AG08395 (cell line): ENCODE results near the gene ZNF750.

Source experiments
- DNase-seq: peaks from one replicate; pipeline ENCODE4 v3.0.0; 2012; ENCODE audit warnings: mixed read lengths, low spot score

The ZNF750 gene

DNA sequence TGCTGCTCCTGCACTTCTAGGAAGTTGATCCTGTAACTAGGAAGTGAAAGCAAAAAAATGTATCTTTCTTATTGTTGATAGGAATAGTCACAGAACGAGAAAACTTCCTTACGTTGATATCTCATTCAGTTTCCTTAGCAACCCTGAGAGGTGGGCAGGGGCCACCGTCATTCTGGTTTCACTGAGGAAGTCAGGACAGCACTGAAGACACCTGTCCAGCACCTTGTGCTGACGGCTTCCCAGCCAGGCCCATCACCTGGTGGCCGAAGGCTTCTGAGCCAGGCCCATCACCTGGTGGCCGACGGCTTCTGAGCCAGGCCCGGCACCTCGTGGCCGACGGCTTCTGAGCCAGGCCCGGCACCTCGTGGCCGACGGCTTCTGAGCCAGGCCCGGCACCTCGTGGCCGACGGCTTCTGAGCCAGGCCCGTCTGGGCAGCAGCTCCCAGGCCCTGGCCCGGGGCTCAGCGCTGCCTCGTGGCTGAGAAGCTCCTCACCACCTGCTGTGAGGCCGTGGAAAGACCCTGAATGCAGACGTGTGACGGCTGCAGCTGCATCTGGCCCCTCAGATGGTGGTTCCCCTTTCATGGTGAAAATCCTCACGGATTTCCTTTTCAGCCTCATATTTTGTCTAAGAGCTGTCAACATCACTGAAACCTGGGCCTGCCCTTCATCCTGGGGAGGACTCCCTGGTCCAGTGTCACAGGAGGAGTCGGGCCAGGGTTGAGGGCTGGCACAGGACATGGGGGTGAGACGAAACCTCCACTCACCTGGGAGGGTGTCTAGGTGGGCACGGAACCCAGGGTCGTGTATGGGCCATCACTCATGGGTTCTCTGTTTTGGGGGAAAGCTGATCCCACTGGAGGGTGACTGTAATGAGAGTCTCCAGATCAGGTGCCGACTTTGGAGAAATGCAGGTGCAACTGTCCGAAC, 33.0 kb upstream of the ZNF750 start:
- no peak for DNase-seq

DNA sequence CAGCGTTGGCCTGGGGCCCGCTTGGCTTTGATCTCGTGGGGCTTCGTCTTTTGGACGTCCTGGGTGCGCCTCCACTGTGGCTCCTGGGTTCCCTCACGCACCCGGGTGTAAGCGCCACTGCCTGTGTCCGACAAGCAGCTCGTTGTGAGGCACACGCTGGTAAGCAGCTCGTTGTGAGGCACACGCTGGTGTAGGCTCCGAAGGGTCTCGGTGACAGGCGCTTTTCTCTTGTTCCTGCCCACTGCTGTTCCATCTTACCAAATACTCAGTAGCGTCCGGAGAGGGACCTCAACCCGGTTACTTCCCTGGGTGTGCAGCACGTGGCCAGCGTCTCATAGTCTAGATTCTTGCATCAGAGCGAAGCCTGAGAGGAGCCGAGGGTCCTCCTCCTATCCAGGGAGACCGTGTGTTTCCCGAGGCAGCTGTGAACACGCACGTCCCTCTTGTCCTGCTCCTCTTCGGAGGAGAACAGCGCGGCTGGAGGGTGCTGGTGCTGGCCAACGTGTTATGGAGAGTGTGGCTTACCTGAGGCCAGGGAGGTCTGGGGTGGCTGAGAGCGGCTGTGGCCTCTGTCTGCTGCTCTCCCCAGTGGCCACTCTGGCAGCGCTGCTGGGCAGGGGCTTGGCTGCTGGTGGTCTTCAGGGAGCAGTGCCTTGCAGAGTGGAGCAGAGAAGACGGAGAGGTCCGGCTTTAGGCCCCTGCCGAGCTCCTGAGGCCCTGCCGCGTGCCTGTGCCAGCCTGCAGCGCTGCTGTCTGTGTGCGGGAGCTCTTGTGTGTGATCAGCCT, 32.1 kb upstream of the ZNF750 start:
- no peak for DNase-seq

DNA sequence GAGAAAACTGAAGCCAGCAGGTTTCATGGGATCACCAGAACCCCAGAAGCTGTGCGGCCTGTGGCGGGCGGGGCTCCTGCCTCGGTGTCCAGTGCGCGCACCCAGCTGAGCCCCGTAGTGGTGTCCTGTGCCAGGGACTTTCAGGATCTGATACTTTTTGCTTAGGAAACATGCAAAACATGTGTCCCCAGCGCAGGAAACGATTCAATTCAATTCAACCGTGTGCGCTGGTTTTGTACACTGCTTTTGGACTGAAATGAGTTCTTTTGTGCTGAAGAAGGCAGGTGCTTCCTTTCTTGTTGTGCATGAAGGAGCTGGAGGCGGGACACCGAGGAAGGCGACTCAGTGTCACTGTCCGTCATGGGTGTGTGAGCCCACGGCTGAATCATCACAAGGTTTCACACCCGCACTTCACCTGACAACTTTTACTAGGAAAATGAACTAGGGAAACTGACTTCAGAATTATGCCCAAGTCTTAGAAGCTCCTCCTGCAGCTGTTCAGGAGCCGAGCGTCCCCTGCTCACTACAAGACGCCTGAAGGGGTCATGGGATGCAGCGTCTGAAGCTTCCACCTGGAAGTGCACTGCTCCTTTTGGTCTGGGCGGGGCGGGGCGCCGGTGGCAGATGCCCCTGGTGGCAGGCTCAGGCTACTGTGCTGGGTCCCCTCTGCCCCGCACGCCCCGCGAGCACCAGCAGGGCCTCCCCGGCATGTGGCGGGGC, 31.4 kb upstream of the ZNF750 start:
- DNase-seq, result no peak

DNA sequence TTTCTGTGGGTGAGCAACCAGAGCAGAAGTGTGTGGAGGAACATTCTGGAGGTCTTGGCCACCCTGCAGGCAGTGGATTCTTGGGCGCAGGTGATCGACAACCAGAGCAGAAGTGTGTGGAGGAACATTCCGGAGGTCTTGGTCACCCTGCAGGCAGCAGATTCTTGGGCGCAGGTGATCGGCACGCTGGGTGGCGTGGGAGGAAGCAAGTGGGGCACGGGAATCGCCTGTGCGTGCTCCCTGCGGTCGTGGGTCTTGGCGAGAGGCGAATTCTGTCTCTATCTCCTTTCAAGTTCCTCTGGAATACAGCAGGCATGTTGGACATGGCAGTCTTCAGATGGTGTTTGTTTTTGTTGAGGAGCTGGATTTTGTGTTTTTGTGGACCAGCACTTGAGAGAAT, 30.7 kb upstream of the ZNF750 start:
- no peak for DNase-seq

GRCh38 chr17:82870091-82870491, 30.3 kb upstream of the ZNF750 start:
- DNase-seq, result no peak

- DNase-seq, result no peak
These were observed 29.7 kb upstream of the ZNF750 start for GRCh38 chr17:82869536-82869935.

DNA sequence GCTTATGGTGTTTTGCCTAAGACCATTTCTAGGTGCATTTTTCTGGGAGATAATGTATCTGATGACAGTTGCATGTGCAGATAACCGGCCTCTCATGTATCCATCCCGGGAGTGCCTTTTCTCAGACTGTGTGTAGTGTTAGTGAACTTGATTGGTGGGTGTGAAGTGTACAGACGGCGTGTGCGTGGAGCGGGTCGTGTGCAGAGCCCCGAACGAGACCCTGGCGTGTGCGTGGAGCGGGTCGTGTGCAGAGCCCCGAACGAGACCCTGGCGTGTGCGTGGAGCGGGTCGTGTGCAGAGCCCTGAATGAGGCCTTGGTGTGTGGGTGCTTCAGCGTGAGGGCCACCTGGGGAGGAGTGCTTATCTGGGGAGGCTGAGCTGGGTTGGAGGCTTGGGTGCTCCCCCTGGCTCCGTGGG, 28.9 kb upstream of the ZNF750 start:
- no peak for DNase-seq

DNA sequence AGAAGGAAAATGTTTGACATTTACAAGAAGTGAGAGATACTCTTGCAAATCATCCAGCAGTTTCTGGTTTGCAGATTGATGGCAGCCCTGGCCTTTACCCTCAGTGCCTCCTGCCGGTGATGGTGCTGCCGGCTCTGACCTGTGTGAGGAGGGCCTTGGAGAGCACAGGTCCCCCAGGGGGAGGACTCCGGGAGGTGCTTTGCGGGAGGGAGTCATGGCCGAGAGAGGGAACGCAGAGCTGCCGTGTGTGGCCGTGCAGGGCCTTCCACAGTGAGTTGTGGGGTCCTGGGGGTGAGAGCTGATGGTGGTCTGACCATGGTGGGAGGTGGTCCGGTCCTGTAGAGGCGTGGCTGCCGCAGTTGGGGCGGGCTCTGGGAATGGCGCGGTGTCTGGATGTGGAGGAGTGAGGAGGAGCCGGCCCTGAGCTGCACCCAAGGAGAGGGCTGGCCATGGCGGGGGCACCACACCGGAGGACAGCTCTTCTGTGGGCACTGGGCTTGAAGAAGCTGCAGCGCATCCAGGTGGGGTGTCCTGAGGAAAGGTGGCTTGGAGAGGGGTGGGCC, 28.0 kb upstream of the ZNF750 start:
- no peak for DNase-seq

GRCh38 chr17:82866590-82867191, 26.9 kb upstream of the ZNF750 start:
- DNase-seq, result peak; percentile 90

- DNase-seq, result no peak
These were observed 26.1 kb upstream of the ZNF750 start for GRCh38 chr17:82865774-82866395.

DNA sequence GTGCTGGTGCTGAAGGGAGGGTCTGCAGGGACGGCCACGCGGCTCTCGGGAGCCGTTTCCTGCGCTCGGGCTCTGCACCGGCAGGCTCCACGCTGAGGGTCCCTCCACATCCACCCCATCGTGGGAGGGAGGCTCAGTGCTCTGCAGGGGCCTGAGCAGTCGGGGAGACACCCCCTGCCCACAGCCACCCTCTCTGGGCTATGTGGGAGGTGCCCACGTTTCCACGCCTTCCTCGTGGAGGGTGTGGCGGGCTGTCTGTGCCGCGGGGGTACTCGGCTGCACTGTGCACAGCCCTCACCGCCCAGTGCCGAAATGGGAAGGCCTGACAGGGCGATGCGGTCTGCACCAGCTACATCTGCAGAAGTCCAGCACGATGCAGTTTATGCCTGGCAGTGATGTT, 25.5 kb upstream of the ZNF750 start:
- DNase-seq, result no peak

DNA sequence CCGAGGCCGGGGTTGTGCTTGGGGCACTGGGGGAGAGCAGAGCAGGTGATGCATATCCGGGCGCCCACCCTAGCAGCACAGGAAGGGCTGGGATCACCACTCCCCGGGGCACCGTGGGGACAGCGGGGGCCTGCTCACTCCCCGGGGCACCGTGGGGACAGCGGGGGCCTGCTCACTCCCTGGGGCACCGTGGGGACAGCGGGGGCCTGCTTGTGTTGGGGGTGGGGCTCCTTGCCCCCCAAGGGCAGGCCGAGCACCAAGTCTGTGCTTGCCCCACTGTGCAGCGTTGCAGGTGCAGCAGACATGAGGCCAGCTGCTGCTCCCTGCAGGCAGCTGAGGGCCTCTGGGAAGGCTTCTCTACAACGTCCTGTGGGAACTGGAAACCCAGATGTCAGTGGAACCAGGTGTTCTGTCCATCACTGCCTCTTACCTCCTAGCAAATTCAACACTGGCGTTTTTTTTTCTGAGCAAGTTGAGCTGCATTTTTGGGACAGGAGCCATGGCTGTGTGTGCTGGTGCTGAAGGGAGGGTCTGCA, 25.0 kb upstream of the ZNF750 start:
- DNase-seq, result no peak

DNA sequence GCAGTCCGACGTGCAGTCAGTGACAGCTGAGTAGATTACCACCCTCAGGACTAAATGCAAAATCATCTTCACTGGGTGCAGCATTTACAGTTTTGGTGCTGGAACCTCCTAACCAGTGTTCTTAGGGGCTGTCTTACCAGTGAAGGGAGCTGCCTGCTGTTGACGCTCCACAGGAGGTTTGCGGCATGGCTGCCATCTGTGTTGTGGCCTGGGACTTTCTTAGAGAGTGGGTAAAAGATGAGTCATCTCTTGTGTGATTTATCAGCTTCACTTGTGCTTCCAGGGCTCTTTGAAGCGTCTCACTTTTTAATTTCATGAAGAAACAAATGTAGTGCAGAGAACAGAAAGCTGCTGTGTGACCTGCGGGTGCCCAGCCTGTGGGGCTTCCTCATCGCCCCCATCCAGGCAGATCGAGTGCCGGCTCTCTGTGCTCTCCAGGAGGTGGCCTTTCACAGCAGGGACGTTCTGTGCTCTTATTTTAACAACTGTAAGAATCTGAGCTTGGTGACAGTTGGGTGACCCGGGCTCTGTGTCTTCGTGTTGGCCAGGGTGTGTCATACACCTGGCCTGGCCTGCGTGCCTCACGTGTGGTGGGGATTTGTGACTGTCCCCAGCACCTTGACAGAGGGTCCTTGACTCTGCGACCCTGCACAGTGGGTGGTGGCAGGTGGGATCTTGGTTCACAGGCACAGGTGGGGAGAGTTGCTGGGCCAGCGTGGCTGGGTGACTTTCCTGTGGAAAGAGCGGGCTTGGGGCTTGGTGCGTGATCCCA, 24.3 kb upstream of the ZNF750 start:
- peak; percentile 92 for DNase-seq

GRCh38 chr17:82863383-82863940, 23.6 kb upstream of the ZNF750 start:
- no peak for DNase-seq

DNA sequence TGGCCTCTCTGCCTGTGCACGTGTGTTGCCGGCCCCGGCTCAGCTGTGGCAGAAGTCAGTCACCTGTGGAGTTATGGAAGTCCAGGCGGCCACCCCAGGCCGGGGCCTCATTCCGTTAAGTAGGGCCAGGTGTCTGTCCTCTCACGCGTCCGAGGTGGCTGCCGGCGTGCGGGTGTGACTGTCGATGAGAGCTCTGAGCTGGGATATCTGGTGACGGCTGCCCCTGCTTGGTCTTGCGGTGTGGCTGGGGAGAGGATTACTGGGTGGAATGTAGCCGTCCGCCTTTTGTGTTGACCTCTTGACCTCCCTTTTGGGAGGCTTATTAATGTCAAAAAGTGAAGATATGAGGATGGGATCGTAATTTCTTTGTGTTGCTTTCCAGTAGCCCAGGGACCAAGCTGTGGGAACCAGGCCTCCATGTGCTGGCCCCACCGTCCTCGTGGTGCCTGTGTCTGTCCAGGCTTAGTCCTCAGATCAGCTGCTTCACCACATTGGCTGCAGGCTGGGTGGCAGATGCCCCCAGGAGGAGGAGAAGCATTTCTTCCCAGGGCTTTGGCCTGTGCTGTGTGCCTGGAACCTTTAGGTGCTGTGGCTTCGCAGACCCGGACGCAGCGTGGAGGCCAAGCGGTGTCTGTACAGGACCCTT, 23.0 kb upstream of the ZNF750 start:
- DNase-seq, result no peak

- DNase-seq, result no peak
These were observed 22.4 kb upstream of the ZNF750 start for GRCh38 chr17:82862191-82862590.

- no peak for DNase-seq
These were observed 21.6 kb upstream of the ZNF750 start for GRCh38 chr17:82861393-82861775.

DNA sequence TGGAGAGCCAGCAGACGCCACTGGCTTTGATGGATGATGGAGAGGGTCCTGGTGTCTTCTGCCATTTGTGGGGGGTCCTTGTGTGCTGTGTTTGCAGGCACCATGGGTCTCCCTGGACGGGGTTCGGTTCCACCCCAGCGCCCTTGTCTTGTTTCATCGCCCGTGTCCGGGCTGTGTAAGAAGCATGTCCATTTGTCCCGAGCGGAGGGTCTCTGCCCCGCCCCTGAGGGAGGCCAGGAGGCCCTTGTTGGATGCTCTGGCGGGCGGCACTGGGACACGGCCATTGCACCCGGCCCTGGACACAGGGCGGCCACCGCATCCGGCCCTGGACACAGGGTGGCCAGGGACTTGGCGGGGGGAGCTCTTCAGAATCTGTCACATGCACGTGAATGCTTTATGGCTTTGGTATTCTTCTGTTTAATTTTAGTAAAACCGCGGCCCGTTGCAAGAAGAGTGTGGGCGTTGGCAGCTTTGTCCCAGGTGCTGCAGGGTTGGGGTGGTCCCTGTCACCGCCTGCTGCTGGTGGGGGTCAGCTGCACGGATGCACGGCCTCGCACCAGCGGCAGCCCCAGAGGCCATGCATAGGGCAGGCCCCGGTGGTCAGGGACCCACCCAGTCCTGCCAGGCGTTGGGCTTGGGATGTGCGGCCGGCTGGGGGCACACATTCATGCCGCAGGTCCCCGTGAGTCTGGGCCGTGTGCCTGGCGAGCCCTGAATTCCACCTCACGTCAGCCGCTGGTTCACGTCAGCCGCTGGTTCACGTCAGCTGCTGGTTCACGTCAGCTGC, 21.0 kb upstream of the ZNF750 start:
- DNase-seq, result no peak
